Loucy (cell line): ENCODE results near the gene NAXE.

Experiments used
- H2AFZ ChIP-seq: fragments of 200-600 bp; sonication (generic); 2 replicates; pipeline ENCODE4 v1.6.0; 2016; ENCODE audit warnings: antibody characterized with exemption, mild to moderate bottlenecking, low read length, moderate library complexity
- H3F3A ChIP-seq: fragments of 200-600 bp; 2 replicates; pipeline ENCODE4 v1.6.0; 2016; ENCODE audit warnings: antibody characterized with exemption, low read depth, mild to moderate bottlenecking
- H3K27me3 ChIP-seq: fragments of 200-600 bp; sonication (generic); 2 replicates; pipeline ENCODE4 v1.6.1; 2014; ENCODE audit warnings: low read length, mild to moderate bottlenecking; ENCODE audit not compliant: insufficient read depth, poor library complexity, severe bottlenecking
- H3K36me3 ChIP-seq: fragments of 200-600 bp; sonication (generic); 2 replicates; pipeline ENCODE4 v1.6.1; 2016; ENCODE audit warnings: low read length; ENCODE audit not compliant: insufficient read depth
- H3K4me1 ChIP-seq: fragments of 200-600 bp; sonication (generic); 2 replicates; pipeline ENCODE4 v1.5.1; 2014; ENCODE audit warnings: low read length, mild to moderate bottlenecking; ENCODE audit not compliant: insufficient read depth, poor library complexity, severe bottlenecking
- H3K4me2 ChIP-seq: fragments of 200-600 bp; sonication (generic); 2 replicates; pipeline ENCODE4 v1.6.0; 2014; ENCODE audit warnings: antibody characterized with exemption, low read length, low read depth, mild to moderate bottlenecking; ENCODE audit not compliant: poor library complexity, severe bottlenecking
- H3K4me3 ChIP-seq: fragments of 200-600 bp; sonication (generic); 2 replicates; pipeline ENCODE4 v1.5.1; 2014; ENCODE audit warnings: low read length, mild to moderate bottlenecking, mixed read lengths; ENCODE audit not compliant: poor library complexity, severe bottlenecking
- H3K79me2 ChIP-seq: fragments of 200-600 bp; sonication (generic); 2 replicates; pipeline ENCODE4 v1.6.1; 2014; ENCODE audit warnings: low read length; ENCODE audit not compliant: insufficient read depth
- H3K9ac ChIP-seq: fragments of 200-600 bp; sonication (generic); 2 replicates; pipeline ENCODE4 v1.6.0; 2014; ENCODE audit warnings: mild to moderate bottlenecking, low read depth, low read length, moderate library complexity; ENCODE audit not compliant: poor library complexity, severe bottlenecking
- H3K9me2 ChIP-seq: fragments of 200-600 bp; sonication (generic); replicated peaks from 2 replicates; pipeline ENCODE4 v1.6.1; 2016; ENCODE audit warnings: low read depth, low read length, mixed read lengths
- H3K9me3 ChIP-seq: fragments of 200-600 bp; sonication (generic); 2 replicates; pipeline ENCODE4 v1.6.1; 2014; ENCODE audit warnings: mild to moderate bottlenecking, antibody characterized with exemption, low read length, low read depth; ENCODE audit not compliant: insufficient read depth
- H4K20me1 ChIP-seq: fragments of 200-600 bp; sonication (generic); 2 replicates; pipeline ENCODE4 v1.6.0; 2014; ENCODE audit warnings: antibody characterized with exemption, low read length, mild to moderate bottlenecking; ENCODE audit not compliant: insufficient read depth, poor library complexity, severe bottlenecking
- EZH2phosphoT487 ChIP-seq: fragments of 200-600 bp; IDR thresholded peaks from 2 replicates; pipeline ENCODE4 v1.6.1; 2018; ENCODE audit warnings: antibody characterized with exemption, mild to moderate bottlenecking, moderate library complexity, borderline replicate concordance
- TF ChIP-seq, protein P1 (sequence below): fragments of 200-600 bp; sonication (generic); conservative IDR thresholded peaks from 2 replicates; pipeline ENCODE4 v1.5.1; 2014; ENCODE audit warnings: mild to moderate bottlenecking, antibody characterized with exemption, low read length

NAXE gene

DNA sequence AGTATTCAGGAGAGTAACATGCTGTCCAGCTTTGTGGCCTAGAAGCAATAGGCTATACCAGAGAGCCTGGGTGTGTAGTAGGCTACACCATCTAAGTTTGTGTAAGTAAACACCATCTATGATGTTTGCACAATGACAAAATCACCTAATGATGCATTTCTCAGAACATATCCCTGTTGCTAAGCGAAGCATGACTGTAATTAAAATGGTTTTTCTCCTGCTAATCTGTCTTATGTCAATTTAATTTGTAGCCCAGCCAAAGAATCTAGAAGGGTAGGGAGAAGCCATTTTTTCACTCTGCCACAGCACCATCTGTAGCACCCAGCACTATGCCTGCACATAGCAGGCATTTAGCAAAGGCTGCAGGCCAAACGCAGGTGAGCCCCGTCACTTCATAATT, 14.0 kb upstream of the NAXE start:
- Histone ChIP-seq H3K9ac (no peak overlapping the region), H3K4me3 (no peak overlapping the region), H3K79me2 (no peaks in the 10 kb centered on the region), H3F3A (no peaks in the 10 kb centered on the region), H4K20me1 (no peaks in the 10 kb centered on the region), H3K9me2 (no peaks in the 10 kb centered on the region), H3K4me1 (peaks cover 4% of the 10 kb centered on the region), H2AFZ (no peak overlapping the region), H3K36me3 (no peaks in the 10 kb centered on the region), H3K4me2 (no peak overlapping the region), H3K27me3 (no peaks in the 10 kb centered on the region), H3K9me3 (no peaks in the 10 kb centered on the region)
- TF ChIP-seq, protein P1, sequence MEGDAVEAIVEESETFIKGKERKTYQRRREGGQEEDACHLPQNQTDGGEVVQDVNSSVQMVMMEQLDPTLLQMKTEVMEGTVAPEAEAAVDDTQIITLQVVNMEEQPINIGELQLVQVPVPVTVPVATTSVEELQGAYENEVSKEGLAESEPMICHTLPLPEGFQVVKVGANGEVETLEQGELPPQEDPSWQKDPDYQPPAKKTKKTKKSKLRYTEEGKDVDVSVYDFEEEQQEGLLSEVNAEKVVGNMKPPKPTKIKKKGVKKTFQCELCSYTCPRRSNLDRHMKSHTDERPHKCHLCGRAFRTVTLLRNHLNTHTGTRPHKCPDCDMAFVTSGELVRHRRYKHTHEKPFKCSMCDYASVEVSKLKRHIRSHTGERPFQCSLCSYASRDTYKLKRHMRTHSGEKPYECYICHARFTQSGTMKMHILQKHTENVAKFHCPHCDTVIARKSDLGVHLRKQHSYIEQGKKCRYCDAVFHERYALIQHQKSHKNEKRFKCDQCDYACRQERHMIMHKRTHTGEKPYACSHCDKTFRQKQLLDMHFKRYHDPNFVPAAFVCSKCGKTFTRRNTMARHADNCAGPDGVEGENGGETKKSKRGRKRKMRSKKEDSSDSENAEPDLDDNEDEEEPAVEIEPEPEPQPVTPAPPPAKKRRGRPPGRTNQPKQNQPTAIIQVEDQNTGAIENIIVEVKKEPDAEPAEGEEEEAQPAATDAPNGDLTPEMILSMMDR = no peak
- TF ChIP-seq EZH2phosphoT487 = no peak

DNA sequence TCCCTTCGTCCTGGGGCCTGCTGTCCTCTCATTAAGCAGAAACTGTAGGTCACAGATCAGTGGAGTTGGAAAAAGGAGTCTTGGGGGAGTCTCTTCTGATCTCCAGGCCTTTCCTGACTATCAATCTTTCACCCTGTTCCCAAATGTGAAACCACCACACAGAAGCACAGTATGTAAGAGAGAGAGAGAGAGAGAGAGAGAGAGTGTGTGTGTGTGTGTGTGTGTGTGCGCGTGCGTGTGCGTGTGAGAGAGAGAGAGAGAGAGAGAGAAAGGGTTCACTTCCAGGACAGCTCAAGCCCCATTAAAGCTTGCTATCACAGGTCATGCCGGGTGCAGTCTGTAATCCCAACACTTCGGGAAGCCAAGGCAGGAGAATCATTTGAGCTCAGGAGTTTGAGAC, 13.5 kb upstream of the NAXE start:
- Histone ChIP-seq H3K9ac (no peak overlapping the region), H4K20me1 (no peaks in the 10 kb centered on the region), H2AFZ (no peak overlapping the region), H3K79me2 (no peaks in the 10 kb centered on the region), H3K4me3 (no peak overlapping the region), H3K9me2 (no peaks in the 10 kb centered on the region), H3K4me1 (no peaks in the 10 kb centered on the region), H3F3A (no peaks in the 10 kb centered on the region), H3K4me2 (no peak overlapping the region), H3K9me3 (no peaks in the 10 kb centered on the region), H3K27me3 (no peaks in the 10 kb centered on the region), H3K36me3 (no peaks in the 10 kb centered on the region)
- TF ChIP-seq, protein P1 = no peak
- no peak for TF ChIP-seq EZH2phosphoT487

DNA sequence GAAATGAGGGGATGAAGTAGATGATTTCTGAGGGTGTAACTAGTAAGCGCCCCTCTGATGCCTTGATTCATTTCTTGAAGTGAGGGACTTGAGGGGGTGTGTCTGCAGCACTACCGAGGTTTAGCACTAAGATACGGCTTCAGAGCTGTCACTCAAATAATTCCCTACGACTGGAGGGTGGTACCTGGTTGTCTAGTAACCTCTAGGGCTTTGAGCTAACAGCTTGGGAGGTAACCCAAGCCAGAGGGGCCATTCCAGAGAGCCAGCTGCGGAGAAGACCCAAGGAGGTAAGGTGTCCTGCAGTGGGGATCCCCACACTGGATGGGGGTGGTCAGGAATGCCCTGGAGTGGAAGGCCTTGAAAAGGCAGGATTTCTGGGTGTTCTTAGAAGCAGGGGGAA, 12.1 kb upstream of the NAXE start, which contains the start of gene TTC24:
TTC24 (plus strand) TSS at position 252 of the 400 bp plus-strand sequence. CDS start 1,642 bp downstream, outside the sequence.
- no peaks in the 10 kb centered on the region for H3K27me3 ChIP-seq
- no peak within 1 kb of the TSS for H3K4me2 ChIP-seq
- H3K4me3 ChIP-seq = no peak within 1 kb of the TSS
- no peaks in the 10 kb centered on the region for H3K36me3 ChIP-seq
- TF ChIP-seq EZH2phosphoT487 = no peak
- TF ChIP-seq, protein P1 = no peak
- H3F3A ChIP-seq = no peaks in the 10 kb centered on the region
- no peaks in the 10 kb centered on the region for H4K20me1 ChIP-seq
- H3K9me3 ChIP-seq = no peaks in the 10 kb centered on the region
- H3K4me1 ChIP-seq = no peaks in the 10 kb centered on the region
- no peak within 1 kb of the TSS for H3K9ac ChIP-seq
- H3K9me2 ChIP-seq = no peaks in the 10 kb centered on the region
- H2AFZ ChIP-seq = no peak within 1 kb of the TSS
- H3K79me2 ChIP-seq = no peaks in the 10 kb centered on the region
